GM10266 (cell line): ENCODE data around the gene NDUFB5.

ENCODE experiments used
- DNase-seq: peaks from one replicate; pipeline ENCODE4 v3.0.0; 2012; ENCODE audit errors: extremely low spot score
- CTCF ChIP-seq: IDR thresholded peaks from 2 replicates; pipeline ENCODE4 v1.5.1; 2012; ENCODE audit warnings: mild to moderate bottlenecking, low read depth; ENCODE audit not compliant: control insufficient read depth, insufficient read depth; ENCODE audit errors: missing control alignments

NDUFB5 gene

GRCh38 chr3:179666436-179667035, 61.9 kb downstream of the NDUFB5 start:
- TF ChIP-seq CTCF: no peak
- DNase-seq: no peak

GRCh38 chr3:179668429-179668828, 63.8 kb downstream of the NDUFB5 start:
- no peak for TF ChIP-seq CTCF
- DNase-seq: no peak

GRCh38 chr3:179670311-179670710, 65.7 kb downstream of the NDUFB5 start:
- DNase-seq: no peak
- TF ChIP-seq CTCF: no peak

- TF ChIP-seq CTCF: no peak
- DNase-seq: no peak
Measured at GRCh38 chr3:179671309-179671708, 66.7 kb downstream of the NDUFB5 start.

- DNase-seq: no peak
- TF ChIP-seq CTCF: no peak
Measured at GRCh38 chr3:179671747-179672242, 67.2 kb downstream of the NDUFB5 start.

GRCh38 chr3:179672918-179673317, 68.3 kb downstream of the NDUFB5 start:
- DNase-seq: no peak
- no peak for TF ChIP-seq CTCF

GRCh38 chr3:179673523-179673922, 68.9 kb downstream of the NDUFB5 start:
- DNase-seq: no peak
- no peak for TF ChIP-seq CTCF
